Endothelial cell (in vitro differentiated cells): ENCODE data around the gene PACSIN3. TPM values are rescaled to one million over a fixed set of nuclear protein-coding genes. Genes with fewer than 3 reads are reported as not detected.

Source experiments
- DNase-seq: peaks from one replicate; pipeline ENCODE4 v3.0.0; 2021; ENCODE audit warnings: low spot score
- H3K27ac Mint-ChIP-seq: one replicate; pipeline ENCODE4 v1.8.0; 2021; ENCODE audit warnings: mixed read lengths, inconsistent platforms; ENCODE audit not compliant: unreplicated experiment
- H3K27me3 Mint-ChIP-seq: one replicate; pipeline ENCODE4 v1.8.0; 2021; ENCODE audit warnings: mild to moderate bottlenecking, moderate library complexity, mixed read lengths, inconsistent platforms; ENCODE audit not compliant: unreplicated experiment
- H3K36me3 Mint-ChIP-seq: one replicate; pipeline ENCODE4 v1.8.0; 2021; ENCODE audit warnings: mild to moderate bottlenecking, low read depth, mixed read lengths, inconsistent platforms; ENCODE audit not compliant: unreplicated experiment
- H3K4me1 Mint-ChIP-seq: one replicate; pipeline ENCODE4 v1.8.0; 2021; ENCODE audit warnings: mild to moderate bottlenecking, mixed read lengths, inconsistent platforms; ENCODE audit not compliant: unreplicated experiment
- H3K4me3 Mint-ChIP-seq: one replicate; pipeline ENCODE4 v1.8.0; 2021; ENCODE audit warnings: mild to moderate bottlenecking, mixed read lengths, inconsistent platforms; ENCODE audit not compliant: unreplicated experiment
- H3K9me3 Mint-ChIP-seq: one replicate; pipeline ENCODE4 v1.8.0; 2021; ENCODE audit warnings: mixed read lengths, inconsistent platforms; ENCODE audit not compliant: unreplicated experiment
- total RNA-seq: library from RNA; stranded (reverse); fragmentation: NEBNext Ultra II Directional; extraction: Animal tissue kit (Norgen Biotek cat#: 25700); gene quantifications from one replicate; pipeline ENCODE4 v1.2.1, GENCODE V29; 2021; ENCODE audit not compliant: unreplicated experiment
- TF ChIP-seq, protein P1 (sequence below): fragments of 200-600 bp; sonication (generic); IDR thresholded peaks from one replicate; pipeline ENCODE4 v1.5.0; 2021; ENCODE audit warnings: antibody characterized with exemption; ENCODE audit not compliant: unreplicated experiment

PACSIN3 gene
- total RNA-seq, 1 donor from 2014 or later: 10.7 TPM

DNA sequence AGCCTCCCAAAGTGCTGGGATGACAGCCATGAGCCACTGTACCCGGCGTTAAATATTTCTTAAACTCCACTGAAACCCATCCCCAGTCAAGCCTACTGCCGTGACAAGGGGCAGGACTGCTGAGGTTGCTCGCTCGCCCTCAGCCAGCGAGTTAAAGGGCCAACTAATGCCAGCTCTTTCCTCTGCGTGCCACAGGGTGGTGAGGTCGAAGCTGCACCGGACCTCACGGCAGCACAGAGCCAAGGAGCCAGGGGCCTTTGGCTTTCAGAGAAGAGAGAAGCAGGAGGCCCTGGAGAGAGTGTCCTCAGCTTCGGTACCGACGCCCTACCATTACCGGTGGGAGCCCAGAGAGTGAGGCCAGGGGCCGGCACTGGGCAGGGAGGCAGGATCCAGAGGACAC is 22.3 kb downstream of the PACSIN3 start:
- TF ChIP-seq, protein P1, sequence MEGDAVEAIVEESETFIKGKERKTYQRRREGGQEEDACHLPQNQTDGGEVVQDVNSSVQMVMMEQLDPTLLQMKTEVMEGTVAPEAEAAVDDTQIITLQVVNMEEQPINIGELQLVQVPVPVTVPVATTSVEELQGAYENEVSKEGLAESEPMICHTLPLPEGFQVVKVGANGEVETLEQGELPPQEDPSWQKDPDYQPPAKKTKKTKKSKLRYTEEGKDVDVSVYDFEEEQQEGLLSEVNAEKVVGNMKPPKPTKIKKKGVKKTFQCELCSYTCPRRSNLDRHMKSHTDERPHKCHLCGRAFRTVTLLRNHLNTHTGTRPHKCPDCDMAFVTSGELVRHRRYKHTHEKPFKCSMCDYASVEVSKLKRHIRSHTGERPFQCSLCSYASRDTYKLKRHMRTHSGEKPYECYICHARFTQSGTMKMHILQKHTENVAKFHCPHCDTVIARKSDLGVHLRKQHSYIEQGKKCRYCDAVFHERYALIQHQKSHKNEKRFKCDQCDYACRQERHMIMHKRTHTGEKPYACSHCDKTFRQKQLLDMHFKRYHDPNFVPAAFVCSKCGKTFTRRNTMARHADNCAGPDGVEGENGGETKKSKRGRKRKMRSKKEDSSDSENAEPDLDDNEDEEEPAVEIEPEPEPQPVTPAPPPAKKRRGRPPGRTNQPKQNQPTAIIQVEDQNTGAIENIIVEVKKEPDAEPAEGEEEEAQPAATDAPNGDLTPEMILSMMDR: no peak
- Mint-ChIP-seq H3K27ac (no peak overlapping the region), H3K9me3 (no peaks in the 10 kb centered on the region), H3K4me1 (peaks cover 3% of the 10 kb centered on the region), H3K4me3 (no peak overlapping the region), H3K27me3 (peaks cover 9% of the 10 kb centered on the region), H3K36me3 (peaks cover 16% of the 10 kb centered on the region)
- DNase-seq: no peak

DNA sequence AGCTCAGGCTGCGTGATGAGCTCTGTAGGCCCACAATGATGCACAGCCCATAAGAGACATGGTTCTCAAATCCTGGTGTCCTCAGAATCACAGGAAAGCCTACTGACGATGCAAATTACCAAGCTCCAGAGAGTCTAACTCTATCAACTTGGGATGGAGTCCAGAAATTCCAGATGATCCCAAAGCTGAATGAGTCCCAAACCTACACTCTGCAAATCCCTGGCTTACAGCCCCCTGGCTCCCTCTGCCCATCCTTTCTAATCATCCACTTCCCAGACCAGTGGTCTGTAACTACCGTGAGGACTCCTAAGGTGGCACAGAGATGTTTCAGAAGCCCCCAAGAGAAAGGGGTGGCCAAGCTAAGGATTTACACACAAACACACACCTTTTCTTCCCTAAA is 23.0 kb downstream of the PACSIN3 start:
- Mint-ChIP-seq H3K4me3 (no peak overlapping the region), H3K27ac (no peak overlapping the region), H3K27me3 (peaks cover 9% of the 10 kb centered on the region), H3K9me3 (no peaks in the 10 kb centered on the region), H3K36me3 (peaks cover 16% of the 10 kb centered on the region), H3K4me1 (peaks cover 8% of the 10 kb centered on the region)
- DNase-seq: no peak
- TF ChIP-seq, protein P1: no peak

DNA sequence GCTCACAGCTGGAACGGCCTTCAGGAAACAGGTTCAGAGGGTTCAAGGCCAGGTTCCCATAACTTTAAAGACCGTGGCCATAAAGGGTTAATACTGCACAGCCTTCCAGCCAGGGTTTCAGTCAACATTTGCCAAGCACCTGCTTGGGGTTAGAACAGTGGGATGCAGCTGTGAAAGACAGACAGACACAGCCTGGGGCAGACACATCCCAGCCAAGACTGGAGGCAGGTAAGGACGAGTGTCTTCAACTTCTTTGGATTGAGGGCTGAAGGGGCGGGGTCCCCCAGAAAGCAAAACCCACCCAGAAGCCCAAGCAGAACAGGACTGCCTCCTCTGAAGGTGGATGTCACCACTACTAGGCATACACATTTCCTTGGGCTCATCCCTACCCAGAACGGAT is 23.8 kb downstream of the PACSIN3 start:
- Mint-ChIP-seq H3K27ac (no peak overlapping the region), H3K4me1 (peaks cover 13% of the 10 kb centered on the region), H3K27me3 (peaks cover 9% of the 10 kb centered on the region), H3K4me3 (no peak overlapping the region), H3K9me3 (no peaks in the 10 kb centered on the region), H3K36me3 (peaks cover 16% of the 10 kb centered on the region)
- no peak for DNase-seq
- TF ChIP-seq, protein P1: no peak

DNA sequence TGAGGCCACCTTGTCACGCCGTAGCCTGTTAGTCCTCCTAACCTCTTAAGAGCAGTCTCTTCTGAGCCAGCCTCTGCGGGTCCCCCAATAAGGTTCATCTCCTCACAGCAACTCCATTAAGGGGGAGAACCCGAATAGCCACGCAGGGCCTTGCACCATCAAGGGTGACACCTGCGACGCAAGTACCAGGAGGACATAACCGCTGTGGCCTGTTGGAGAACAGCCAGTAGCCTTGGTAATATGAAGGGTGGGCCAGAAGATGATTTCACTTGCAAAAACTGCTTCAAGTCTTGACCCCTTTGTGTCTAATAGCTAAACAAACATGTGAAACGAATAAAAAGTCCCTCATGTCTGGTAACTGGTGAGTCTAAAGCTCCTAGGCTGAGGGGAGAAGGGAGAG is 24.3 kb downstream of the PACSIN3 start:
- H3K9me3 Mint-ChIP-seq: no peaks in the 10 kb centered on the region

DNA sequence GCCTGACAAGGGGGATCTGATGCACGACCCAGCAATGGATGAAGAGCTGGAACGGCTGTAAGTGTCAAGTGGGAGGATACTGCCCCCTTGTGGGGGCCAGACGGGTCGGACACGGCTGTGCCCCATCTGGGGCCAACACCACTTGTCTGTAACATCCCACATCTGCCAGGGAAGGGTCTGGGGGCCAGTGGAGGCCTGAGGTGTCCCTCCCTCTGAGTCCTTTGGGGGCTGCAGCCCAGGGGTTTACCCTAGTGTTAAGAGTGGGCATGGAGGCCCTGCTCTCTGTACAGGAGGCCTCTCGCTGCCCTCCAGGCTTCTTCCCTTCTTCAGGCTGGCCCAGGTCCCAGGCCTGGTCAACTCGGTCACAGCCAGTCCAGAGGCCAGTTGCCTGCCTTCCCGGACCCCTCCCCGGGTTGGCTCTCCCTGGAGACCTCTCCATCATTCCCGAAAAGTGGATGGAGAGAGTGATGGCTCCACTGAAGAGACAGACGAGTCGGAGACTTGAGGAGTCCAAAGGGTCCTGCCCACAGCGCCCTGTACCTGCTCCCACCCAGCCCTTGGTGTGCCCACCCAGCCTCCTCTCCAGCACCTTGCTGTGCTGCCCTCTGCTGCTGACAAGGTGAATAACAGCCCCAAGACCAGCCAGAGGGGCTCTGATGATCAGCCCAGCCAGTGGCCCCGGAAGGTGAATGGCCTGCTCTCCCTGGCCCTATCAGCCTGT is 24.9 kb downstream of the PACSIN3 start:
- Mint-ChIP-seq H3K4me3 (no peak overlapping the region), H3K36me3 (peaks cover 8% of the 10 kb centered on the region), H3K9me3 (no peaks in the 10 kb centered on the region), H3K27ac (no peak overlapping the region), H3K4me1 (peaks cover 13% of the 10 kb centered on the region), H3K27me3 (peaks cover 9% of the 10 kb centered on the region)
- DNase-seq: peak; percentile 74
- TF ChIP-seq, protein P1: peak; percentile 74

More for the DNA sequence above, 24.3 kb downstream of the PACSIN3 start:
- peaks cover 13% of the 10 kb centered on the region for H3K4me1 Mint-ChIP-seq
- peaks cover 9% of the 10 kb centered on the region for H3K27me3 Mint-ChIP-seq
- TF ChIP-seq, protein P1: no peak
- H3K36me3 Mint-ChIP-seq: peaks cover 11% of the 10 kb centered on the region
- peak overlapping the region; percentile 72 for H3K27ac Mint-ChIP-seq
- no peak for DNase-seq
- H3K4me3 Mint-ChIP-seq: no peak overlapping the region
